Fibroblast of lung (primary cell): ENCODE measurements around the gene PIP4K2B. TPM values are rescaled to one million over a fixed set of nuclear protein-coding genes. Genes with fewer than 3 reads are reported as not detected.

Experiments
- DNase-seq, 2 donors: peaks; one replicate each; pipeline versions ENCODE4 v3.0.0 to v3.0.0-alpha.2; 2010; ENCODE audit warnings: low read depth in 2 of 2
- H2AFZ ChIP-seq: 2 replicates; pipeline ENCODE4 v1.5.1; 2012; ENCODE audit warnings: low read length, control low read depth, inconsistent platforms
- H3K27ac ChIP-seq: 2 replicates; pipeline ENCODE4 v1.5.1; 2011; ENCODE audit warnings: low read length, control low read depth; ENCODE audit not compliant: insufficient read depth
- H3K27me3 ChIP-seq: 2 replicates; pipeline ENCODE4 v1.5.1; 2011; ENCODE audit warnings: mild to moderate bottlenecking, low read length; ENCODE audit not compliant: control insufficient read depth, insufficient read depth
- H3K36me3 ChIP-seq: 2 replicates; pipeline ENCODE4 v1.5.1; 2011; ENCODE audit warnings: low read length; ENCODE audit not compliant: control insufficient read depth, insufficient read depth
- H3K4me1 ChIP-seq: 2 replicates; pipeline ENCODE4 v1.5.1; 2011; ENCODE audit warnings: low read length; ENCODE audit not compliant: control insufficient read depth, insufficient read depth; ENCODE audit errors: extremely low read depth
- H3K4me2 ChIP-seq: 2 replicates; pipeline ENCODE4 v1.5.1; 2011; ENCODE audit warnings: low read length, control low read depth; ENCODE audit not compliant: insufficient read depth; ENCODE audit errors: extremely low read depth
- H3K4me3 ChIP-seq, 4 experiments: fragments of 200-600 bp in 1 of 4; sonication (generic) in 1 of 4; replicated peaks in 1 of 4; 2 replicates each; pipeline ENCODE4 v1.5.1; 2011 to 2016; ENCODE audit warnings: low read length in 4 of 4, low read depth in 3 of 4, mild to moderate bottlenecking in 3 of 4, control low read depth in 2 of 4, inconsistent platforms in 1 of 4, mixed read lengths in 1 of 4; ENCODE audit not compliant: insufficient read depth in 1 of 4; ENCODE audit errors: control extremely low read depth in 1 of 4
- H3K79me2 ChIP-seq: 2 replicates; pipeline ENCODE4 v1.5.1; 2012; ENCODE audit warnings: mild to moderate bottlenecking, low read length, inconsistent platforms; ENCODE audit not compliant: control insufficient read depth, insufficient read depth
- H3K9ac ChIP-seq: 2 replicates; pipeline ENCODE4 v1.5.1; 2011; ENCODE audit warnings: mild to moderate bottlenecking, low read length, control low read depth; ENCODE audit not compliant: insufficient read depth
- H3K9me3 ChIP-seq: 2 replicates; pipeline ENCODE4 v1.5.1; 2012; ENCODE audit warnings: low read depth, low read length; ENCODE audit not compliant: control insufficient read depth, insufficient read depth
- H4K20me1 ChIP-seq: 2 replicates; pipeline ENCODE4 v1.5.1; 2011; ENCODE audit warnings: low read length; ENCODE audit not compliant: control insufficient read depth, insufficient read depth; ENCODE audit errors: extremely low read depth
- CTCF ChIP-seq, 2 donors: IDR thresholded peaks in 1 of 2; conservative IDR thresholded peaks in 1 of 2; 1 replicate in 1 of 2; 2 replicates in 1 of 2; pipeline ENCODE4 v1.5.1; 2011 to 2012; ENCODE audit warnings: low read length in 2 of 2, control low read depth in 1 of 2, inconsistent platforms in 1 of 2, low read depth in 1 of 2, mild to moderate bottlenecking in 1 of 2
- EZH2 ChIP-seq: IDR thresholded peaks from 2 replicates; pipeline ENCODE4 v1.5.1; 2012; ENCODE audit warnings: low read length, control low read depth, mild to moderate bottlenecking; ENCODE audit errors: missing control alignments
- polyA plus RNA-seq, 2 donors: library from polyadenylated mRNA; depleted of rRNA in 1 of 2; stranded (reverse) in 1 of 2; unstranded in 1 of 2; fragments of >200 nt; gene quantifications; 2 replicates each; pipeline ENCODE4 v1.2.1, GENCODE V29; 2011 to 2012; ENCODE audit warnings: missing spikeins in 1 of 2
- total RNA-seq: library from RNA; depleted of rRNA; stranded (reverse); fragments of >200 nt; gene quantifications from 2 replicates; pipeline ENCODE4 v1.2.1, GENCODE V29; 2014

PIP4K2B gene
- total and polyA plus RNA-seq, 2 donors (not counting 1 experiment from before 2014, with no cell fraction given): 30.6 to 43.8 TPM

- peak in 1 of 2 donors; percentile 19 for DNase-seq
- Histone ChIP-seq H3K27ac (no peak overlapping the region), H3K4me1 (no peaks in the 10 kb centered on the region), H4K20me1 (no peaks in the 10 kb centered on the region), H3K4me2 (no peak overlapping the region), H3K4me3 (no peak overlapping the region), H3K9ac (no peak overlapping the region), H3K36me3 (peaks cover 18% of the 10 kb centered on the region), H3K27me3 (no peaks in the 10 kb centered on the region), H2AFZ (no peak overlapping the region), H3K79me2 (no peaks in the 10 kb centered on the region), H3K9me3 (no peaks in the 10 kb centered on the region)
- TF ChIP-seq CTCF (conservative IDR thresholded peaks at IDR 0.05 in 1 of 2, IDR thresholded peaks at IDR 0.05 in 1 of 2; ENCODE audit: low read depth in 1 of 2, low read length in 2 of 2) (peak; percentile 10 to 31), EZH2 (no peak)
Observed at GRCh38 chr17:38761612-38762011, 37.7 kb downstream of the PIP4K2B start.

GRCh38 chr17:38753071-38753506 lies 46.3 kb downstream of the PIP4K2B start:
- no peaks in the 10 kb centered on the region for H3K9me3 ChIP-seq
- H3K4me2 ChIP-seq: peak overlapping the region; percentile 86
- TF ChIP-seq CTCF (conservative IDR thresholded peaks at IDR 0.05 in 1 of 2, IDR thresholded peaks at IDR 0.05 in 1 of 2; ENCODE audit: low read depth in 1 of 2, low read length in 2 of 2): no peak
- no peak for TF ChIP-seq EZH2
- H3K9ac ChIP-seq: peak overlapping the region; percentile 77
- peak overlapping the region; percentile 80 for H3K27ac ChIP-seq
- peaks cover 22% of the 10 kb centered on the region for H3K79me2 ChIP-seq
- H3K4me1 ChIP-seq: peaks cover 2% of the 10 kb centered on the region
- peak overlapping the region; percentile 21 for H2AFZ ChIP-seq
- H4K20me1 ChIP-seq: no peaks in the 10 kb centered on the region
- DNase-seq: no peak
- peak overlapping the region; percentile 71 to 85 (median 78) for H3K4me3 ChIP-seq
- H3K27me3 ChIP-seq: no peaks in the 10 kb centered on the region
- peaks cover 5% of the 10 kb centered on the region for H3K36me3 ChIP-seq

GRCh38 chr17:38752308-38753070 lies 46.9 kb downstream of the PIP4K2B start, which contains the start of gene PSMB3:
Gene PSMB3 (plus strand): TSS chr17:38752741. CDS start chr17:38752827, 86 bp downstream.
- peak; percentile 99 to 100 for DNase-seq
- H4K20me1 ChIP-seq: no peaks in the 10 kb centered on the region
- peaks cover 5% of the 10 kb centered on the region for H3K36me3 ChIP-seq
- H3K4me2 ChIP-seq: peak within 1 kb of the TSS; percentile 86
- H3K4me1 ChIP-seq: peaks cover 2% of the 10 kb centered on the region
- peak within 1 kb of the TSS; percentile 71 to 85 (median 78) for H3K4me3 ChIP-seq
- peaks cover 27% of the 10 kb centered on the region for H3K79me2 ChIP-seq
- H2AFZ ChIP-seq: peak within 1 kb of the TSS; percentile 71
- H3K9ac ChIP-seq: peak within 1 kb of the TSS; percentile 77
- peak within 1 kb of the TSS; percentile 80 for H3K27ac ChIP-seq
- no peaks in the 10 kb centered on the region for H3K9me3 ChIP-seq
- H3K27me3 ChIP-seq: no peaks in the 10 kb centered on the region
- TF ChIP-seq EZH2 (no peak), CTCF (conservative IDR thresholded peaks at IDR 0.05 in 1 of 2, IDR thresholded peaks at IDR 0.05 in 1 of 2; ENCODE audit: low read depth in 1 of 2, low read length in 2 of 2) (no peak)
